B cell (primary cell): ENCODE results near the gene HTR2B.

Source experiments
- EZH2 ChIP-seq: IDR thresholded peaks from 2 replicates; pipeline ENCODE4 v1.6.1; 2012; ENCODE audit warnings: borderline replicate concordance, low read depth, mild to moderate bottlenecking, moderate library complexity, low read length; ENCODE audit not compliant: insufficient read depth, poor library complexity, severe bottlenecking
- TF ChIP-seq, protein P1 (sequence below): fragments of 200-600 bp; IDR thresholded peaks from one replicate; pipeline ENCODE4 v1.8.0; 2022; ENCODE audit warnings: antibody characterized with exemption, mild to moderate bottlenecking

DNA sequence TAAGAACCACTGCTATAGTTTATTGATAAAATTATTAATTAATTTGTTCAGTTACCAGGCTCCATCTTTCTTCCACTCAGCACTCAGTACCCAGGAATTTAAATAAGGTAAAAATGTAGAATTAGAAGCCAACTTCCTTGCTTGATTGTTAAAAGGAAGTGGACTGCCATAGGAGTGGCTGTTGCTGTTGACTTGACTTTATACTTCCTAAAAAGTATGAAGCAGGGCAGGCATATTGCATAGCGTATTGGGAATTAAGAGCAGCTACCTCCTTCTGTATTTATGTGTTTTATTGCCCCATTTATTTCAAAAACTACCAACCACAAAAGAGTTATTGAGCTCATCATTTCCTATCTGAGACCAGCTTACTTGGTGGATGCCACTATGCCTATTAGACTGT is 40.3 kb downstream of the HTR2B start:
- TF ChIP-seq, protein P1, sequence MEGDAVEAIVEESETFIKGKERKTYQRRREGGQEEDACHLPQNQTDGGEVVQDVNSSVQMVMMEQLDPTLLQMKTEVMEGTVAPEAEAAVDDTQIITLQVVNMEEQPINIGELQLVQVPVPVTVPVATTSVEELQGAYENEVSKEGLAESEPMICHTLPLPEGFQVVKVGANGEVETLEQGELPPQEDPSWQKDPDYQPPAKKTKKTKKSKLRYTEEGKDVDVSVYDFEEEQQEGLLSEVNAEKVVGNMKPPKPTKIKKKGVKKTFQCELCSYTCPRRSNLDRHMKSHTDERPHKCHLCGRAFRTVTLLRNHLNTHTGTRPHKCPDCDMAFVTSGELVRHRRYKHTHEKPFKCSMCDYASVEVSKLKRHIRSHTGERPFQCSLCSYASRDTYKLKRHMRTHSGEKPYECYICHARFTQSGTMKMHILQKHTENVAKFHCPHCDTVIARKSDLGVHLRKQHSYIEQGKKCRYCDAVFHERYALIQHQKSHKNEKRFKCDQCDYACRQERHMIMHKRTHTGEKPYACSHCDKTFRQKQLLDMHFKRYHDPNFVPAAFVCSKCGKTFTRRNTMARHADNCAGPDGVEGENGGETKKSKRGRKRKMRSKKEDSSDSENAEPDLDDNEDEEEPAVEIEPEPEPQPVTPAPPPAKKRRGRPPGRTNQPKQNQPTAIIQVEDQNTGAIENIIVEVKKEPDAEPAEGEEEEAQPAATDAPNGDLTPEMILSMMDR: no peak
- no peak for TF ChIP-seq EZH2
